Heart left ventricle (tissue), 16 donors: ENCODE data around the gene KL. TPM values are rescaled to one million over a fixed set of nuclear protein-coding genes. Genes with fewer than 3 reads are reported as not detected.

Source experiments
- ATAC-seq, 4 donors: fragments of 200-7000 bp; cut with Tn5 transposase; one replicate each; pipeline ENCODE4 v1.9.1; 2020 to 2022; ENCODE audit warnings: moderate library complexity in 4 of 4, mild to moderate bottlenecking in 3 of 4, moderate number of reproducible peaks in 1 of 4
- DNase-seq, 5 donors: peaks; one replicate each; pipeline ENCODE4 v3.0.0-alpha.2; 2020
- H3K27ac ChIP-seq, 12 donors: fragments of 200-600 bp; sonication (generic) in 4 of 12; one replicate each; pipeline versions ENCODE4 v1.5.0 to v1.8.0; 2016 to 2022; ENCODE audit warnings: mild to moderate bottlenecking in 2 of 12
- H3K27me3 ChIP-seq, 9 donors: fragments of 200-600 bp; sonication (generic) in 2 of 9; one replicate each; pipeline versions ENCODE4 v1.5.1 to v1.8.0; 2016 to 2022; ENCODE audit warnings: mild to moderate bottlenecking in 3 of 9
- H3K36me3 ChIP-seq, 9 donors: fragments of 200-600 bp; sonication (generic) in 2 of 9; one replicate each; pipeline versions ENCODE4 v1.5.0 to v1.8.0; 2018 to 2022; ENCODE audit warnings: mild to moderate bottlenecking in 2 of 9
- H3K4me1 ChIP-seq, 12 donors: fragments of 200-600 bp; sonication (generic) in 4 of 12; one replicate each; pipeline versions ENCODE4 v1.5.0 to v1.8.0; 2016 to 2022; ENCODE audit warnings: mild to moderate bottlenecking in 3 of 12
- H3K4me3 ChIP-seq, 12 donors: fragments of 200-600 bp; sonication (generic) in 4 of 12; one replicate each; pipeline versions ENCODE4 v1.5.0 to v1.8.0; 2017 to 2022; ENCODE audit warnings: mild to moderate bottlenecking in 9 of 12, moderate library complexity in 4 of 12
- H3K9me3 ChIP-seq, 12 donors: fragments of 200-600 bp; sonication (generic) in 4 of 12; one replicate each; pipeline versions ENCODE4 v1.5.0 to v1.8.0; 2016 to 2022; ENCODE audit warnings: mild to moderate bottlenecking in 1 of 12
- CTCF ChIP-seq, 12 donors: fragments of 200-600 bp; sonication (generic) in 4 of 12; IDR thresholded peaks; one replicate each; pipeline versions ENCODE4 v1.5.0 to v1.8.0; 2018 to 2022; ENCODE audit warnings: antibody characterized with exemption in 12 of 12, mild to moderate bottlenecking in 5 of 12
- POLR2A ChIP-seq, 2 donors: fragments of 450-650 bp; IDR thresholded peaks; one replicate each; pipeline ENCODE4 v1.6.1; 2017; ENCODE audit warnings: antibody characterized with exemption in 2 of 2, mild to moderate bottlenecking in 2 of 2, moderate library complexity in 2 of 2
- WGBS, 4 donors: extraction: QIAGEN DNeasy Blood & Tissue Kit in 2 of 4; methylation state at CpG; one replicate each; pipeline versions ENCODE4 v1.1.5 to v1.1.7; 2013 to 2018; 5-methylcytosine and 5-hydroxymethylcytosine counted together
- intact Hi-C, 10 donors: fragments of 100-400 bp; cut with DNase I; formaldehyde crosslinking; loops; one replicate each; pipeline versions ENCODE4 v1.11.1 to v1.14.2; 2022
- polyA plus RNA-seq, 2 donors: library from polyadenylated mRNA; stranded (reverse); fragments of 200-250 nt; gene quantifications; one replicate each; pipeline ENCODE4 v1.2.3, GENCODE V29; 2013
- total RNA-seq, 9 donors: library from RNA; depleted of rRNA in 2 of 9; stranded (reverse); fragments of >200 nt in 2 of 9; fragmentation: NEBNext Ultra II Directional in 3 of 9; extraction: Animal tissue kit (Norgen Biotek cat#: 25700) in 3 of 9; gene quantifications; one replicate each; pipeline versions ENCODE4 v1.1.0 to v1.2.4, GENCODE V29; 2016 to 2023
- donor health status: ischemic (EF 13 %, LVEDD 7.1; RV severe dilation, severe dysfunction).
- donor health status: healthy with polysubstance abuse.
- donor health status: DM: no; HTN: yes; CAD: no.
- donor health status: DM: no; HTN: no; CAD: no.
- donor health status: ischemic (EF 25% LVEDD 6.9; RV normal size, moderate dysfunction).
- donor health status: ischemic (EF 25% LVEDD 5.7; RV mildly dilated, moderate dysfunction).
- donor health status: healthy.
- donor health status: DM: yes; HTN: yes; CAD: no.
- donor health status: ischemic (EF 35%, LVEDD 5.7; RV mildly dilated, moderate dysfunction).
- donor health status: nonischemic (EF 11% LVEDD 7.7; RV severe dilation, severe dysfunction).
- donor health status: DM: yes; HTN: yes; CAD: no.
- donor health status: PGD.
- donor health status: ischemic (EF 29% LVEDD 5.4; RV normal size, mild dysfunction).
- donor health status: nonischemic (EF 23%, LVEDD 6.1; RV moderate dilation, normal function).

The KL gene
- total and polyA plus RNA-seq, 11 donors: 0.34 to 3.1 (median 1.7) TPM

- Histone ChIP-seq H3K9me3 (no peaks in the 10 kb centered on the region), H3K27ac (no peak overlapping the region), H3K4me1 (peaks cover 0 to 16% (median 6%) of the 10 kb centered on the region in 12 donors), H3K27me3 (no peaks in the 10 kb centered on the region), H3K36me3 (no peaks in the 10 kb centered on the region), H3K4me3 (no peak overlapping the region)
- intact Hi-C loops: no loop called here
- TF ChIP-seq POLR2A (IDR thresholded peaks at IDR 0.05): no peak
- TF ChIP-seq CTCF (IDR thresholded peaks at IDR 0.05): no peak
- no peak for ATAC-seq
- DNase-seq: no peak
- WGBS, 4 donors: 72 to 88% (median 79%) methylated on average over 8 of the region's 8 CpGs
These were observed 23.1 kb upstream of the KL start for GRCh38 chr13:32993145-32993544.

GRCh38 chr13:32997399-32997798 is 18.8 kb upstream of the KL start:
- Histone ChIP-seq H3K9me3 (no peaks in the 10 kb centered on the region), H3K27ac (no peak overlapping the region), H3K4me1 (no peaks in the 10 kb centered on the region), H3K36me3 (no peaks in the 10 kb centered on the region), H3K27me3 (no peaks in the 10 kb centered on the region), H3K4me3 (no peak overlapping the region)
- DNase-seq: no peak
- no peak for TF ChIP-seq CTCF (IDR thresholded peaks at IDR 0.05)
- TF ChIP-seq POLR2A (IDR thresholded peaks at IDR 0.05): no peak
- intact Hi-C loops: no loop called here
- ATAC-seq: no peak
- 93 to 99% (median 96%) methylated on average over 2 of the region's 2 CpGs for WGBS, 4 donors

GRCh38 chr13:32998966-32999365 is 17.3 kb upstream of the KL start:
- Histone ChIP-seq H3K4me1 (peaks cover 0 to 6% (median 5%) of the 10 kb centered on the region in 12 donors), H3K4me3 (no peak overlapping the region), H3K9me3 (no peaks in the 10 kb centered on the region), H3K27ac (no peak overlapping the region), H3K36me3 (no peaks in the 10 kb centered on the region), H3K27me3 (no peaks in the 10 kb centered on the region)
- 70 to 82% (median 78%) methylated on average over 5 of the region's 5 CpGs for WGBS, 4 donors
- TF ChIP-seq CTCF (IDR thresholded peaks at IDR 0.05) (no peak), POLR2A (IDR thresholded peaks at IDR 0.05) (no peak)
- ATAC-seq (no peak), DNase-seq (no peak)
- intact Hi-C loops: no loop called here

GRCh38 chr13:33000365-33000764 is 15.9 kb upstream of the KL start:
- WGBS, 4 donors: 95 to 99% (median 97%) methylated on average over 1 of the region's 1 CpG
- DNase-seq (no peak), ATAC-seq (no peak)
- no peak for TF ChIP-seq CTCF (IDR thresholded peaks at IDR 0.05)
- no peak for TF ChIP-seq POLR2A (IDR thresholded peaks at IDR 0.05)
- H3K27me3 ChIP-seq: no peaks in the 10 kb centered on the region
- no peaks in the 10 kb centered on the region for H3K36me3 ChIP-seq
- H3K4me1 ChIP-seq: peaks cover 0 to 20% (median 14%) of the 10 kb centered on the region in 12 donors
- H3K4me3 ChIP-seq: no peak overlapping the region
- no peaks in the 10 kb centered on the region for H3K9me3 ChIP-seq
- intact Hi-C loops: no loop called here
- H3K27ac ChIP-seq: no peak overlapping the region
